ENCODE measurements around the gene AMN1.

DNA sequence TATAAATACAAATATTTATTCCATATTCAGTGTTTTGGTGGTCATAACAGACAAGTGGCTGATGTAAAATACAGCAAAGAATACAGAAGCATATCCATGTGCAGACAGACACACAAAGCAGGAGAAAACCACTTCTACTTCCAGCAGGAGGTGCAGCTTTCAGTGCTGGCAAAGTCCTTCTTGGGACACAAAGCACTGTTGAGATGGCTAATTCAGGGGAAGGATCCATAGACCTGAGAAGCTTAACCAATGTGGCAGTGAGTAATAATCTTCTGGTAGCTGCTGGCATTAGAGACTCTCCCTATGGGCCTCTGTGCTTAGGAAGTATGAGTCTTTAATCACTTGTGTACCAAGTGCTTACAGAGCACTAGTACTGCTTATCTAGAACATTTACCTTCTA, 26.8 kb downstream of the AMN1 start:
- TF ChIP-seq, protein P1, sequence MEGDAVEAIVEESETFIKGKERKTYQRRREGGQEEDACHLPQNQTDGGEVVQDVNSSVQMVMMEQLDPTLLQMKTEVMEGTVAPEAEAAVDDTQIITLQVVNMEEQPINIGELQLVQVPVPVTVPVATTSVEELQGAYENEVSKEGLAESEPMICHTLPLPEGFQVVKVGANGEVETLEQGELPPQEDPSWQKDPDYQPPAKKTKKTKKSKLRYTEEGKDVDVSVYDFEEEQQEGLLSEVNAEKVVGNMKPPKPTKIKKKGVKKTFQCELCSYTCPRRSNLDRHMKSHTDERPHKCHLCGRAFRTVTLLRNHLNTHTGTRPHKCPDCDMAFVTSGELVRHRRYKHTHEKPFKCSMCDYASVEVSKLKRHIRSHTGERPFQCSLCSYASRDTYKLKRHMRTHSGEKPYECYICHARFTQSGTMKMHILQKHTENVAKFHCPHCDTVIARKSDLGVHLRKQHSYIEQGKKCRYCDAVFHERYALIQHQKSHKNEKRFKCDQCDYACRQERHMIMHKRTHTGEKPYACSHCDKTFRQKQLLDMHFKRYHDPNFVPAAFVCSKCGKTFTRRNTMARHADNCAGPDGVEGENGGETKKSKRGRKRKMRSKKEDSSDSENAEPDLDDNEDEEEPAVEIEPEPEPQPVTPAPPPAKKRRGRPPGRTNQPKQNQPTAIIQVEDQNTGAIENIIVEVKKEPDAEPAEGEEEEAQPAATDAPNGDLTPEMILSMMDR (IDR thresholded peaks at IDR 0.05) = no peak
- TF ChIP-seq POLR2A (IDR thresholded peaks at IDR 0.05) (no peak), EP300 (IDR thresholded peaks at IDR 0.05) (no peak)

Measured in ovary (tissue), 3 donors.